Stimulated activated naive B cell treated with anti-CD40 and anti-IgM and Interleukin-4, amounts not matched to agents 10 μg/mL and 1 μg/mL and 100 μg/mL, for 72 hours (primary cell): ENCODE data around the gene CYP4F3.
"Not testable (repeated sequence)": the region's sequence is repeated elsewhere in the genome, so short reads cannot be mapped to it uniquely, and the experiment has no call there.

Experiments used
- ATAC-seq, 2 donors: fragments of 150-1000 bp; cut with Tn5 transposase; replicated peaks; 2 replicates each; pipeline ENCODE4 v1.10.0; 2021; ENCODE audit warnings: moderate library complexity in 1 of 2
- DNase-seq: peaks from one replicate; pipeline ENCODE4 v3.0.0; 2021
- H3K27ac Mint-ChIP-seq: one replicate; pipeline ENCODE4 v1.8.0; 2022; ENCODE audit warnings: mild to moderate bottlenecking, mixed read lengths
- H3K27me3 Mint-ChIP-seq, 2 donors: one replicate each; pipeline ENCODE4 v1.8.0; 2022; ENCODE audit warnings: mixed read lengths in 2 of 2
- H3K36me3 Mint-ChIP-seq, 2 donors: one replicate each; pipeline ENCODE4 v1.8.0; 2022; ENCODE audit warnings: mixed read lengths in 2 of 2, mild to moderate bottlenecking in 1 of 2
- H3K4me1 Mint-ChIP-seq, 2 donors: one replicate each; pipeline ENCODE4 v1.8.0; 2022; ENCODE audit warnings: mixed read lengths in 2 of 2, mild to moderate bottlenecking in 1 of 2
- H3K4me3 Mint-ChIP-seq, 2 donors: one replicate each; pipeline ENCODE4 v1.8.0; 2022; ENCODE audit warnings: mild to moderate bottlenecking in 2 of 2, mixed read lengths in 2 of 2, moderate library complexity in 1 of 2
- H3K9me3 Mint-ChIP-seq, 2 donors: one replicate each; pipeline ENCODE4 v1.8.0; 2022; ENCODE audit warnings: mixed read lengths in 2 of 2, mild to moderate bottlenecking in 1 of 2

CYP4F3 gene

GRCh38 chr19:15640904-15641597 is 354 bp downstream of the CYP4F3 start:
- no peak for DNase-seq
- H3K36me3 Mint-ChIP-seq = no peaks in the 10 kb centered on the region
- ATAC-seq = no peak
- H3K27ac Mint-ChIP-seq = no peak overlapping the region
- H3K27me3 Mint-ChIP-seq = peaks cover 30 to 67% of the 10 kb centered on the region in 2 donors
- peaks cover 11% of the 10 kb centered on the region in 2 donors for H3K9me3 Mint-ChIP-seq
- peaks cover 13 to 28% of the 10 kb centered on the region in 2 donors for H3K4me1 Mint-ChIP-seq
- H3K4me3 Mint-ChIP-seq = peak overlapping the region in 1 of 2 donors; percentile 39

GRCh38 chr19:15641901-15642491 is 1.3 kb downstream of the CYP4F3 start:
- Mint-ChIP-seq H3K4me1 (peaks cover 13 to 28% of the 10 kb centered on the region in 2 donors), H3K36me3 (no peaks in the 10 kb centered on the region), H3K27me3 (peaks cover 34 to 69% of the 10 kb centered on the region in 2 donors), H3K4me3 (peak overlapping the region in 1 of 2 donors; percentile 10), H3K9me3 (peaks cover 11% of the 10 kb centered on the region in 2 donors), H3K27ac (no peak overlapping the region)
- ATAC-seq (peak; percentile 92 to 93), DNase-seq (peak; percentile 64)

- no peak overlapping the region for H3K4me3 Mint-ChIP-seq
- H3K27me3 Mint-ChIP-seq = peaks cover 35 to 73% of the 10 kb centered on the region in 2 donors
- DNase-seq = no peak
- H3K27ac Mint-ChIP-seq = no peak overlapping the region
- peaks cover 11% of the 10 kb centered on the region in 2 donors for H3K9me3 Mint-ChIP-seq
- no peak for ATAC-seq
- H3K36me3 Mint-ChIP-seq = no peaks in the 10 kb centered on the region
- H3K4me1 Mint-ChIP-seq = peaks cover 13 to 28% of the 10 kb centered on the region in 2 donors
These were observed 2.1 kb downstream of the CYP4F3 start for GRCh38 chr19:15642807-15643206.

GRCh38 chr19:15643387-15643786 is 2.7 kb downstream of the CYP4F3 start:
- Mint-ChIP-seq H3K27ac (no peak overlapping the region), H3K9me3 (peaks cover 11% of the 10 kb centered on the region in 2 donors), H3K36me3 (no peaks in the 10 kb centered on the region), H3K4me1 (peaks cover 13 to 28% of the 10 kb centered on the region in 2 donors), H3K27me3 (peaks cover 35 to 73% of the 10 kb centered on the region in 2 donors), H3K4me3 (no peak overlapping the region)
- ATAC-seq (no peak), DNase-seq (no peak)

- ATAC-seq (no peak), DNase-seq (no peak)
- H3K9me3 Mint-ChIP-seq = peaks cover 11% of the 10 kb centered on the region in 2 donors
- H3K27me3 Mint-ChIP-seq = peaks cover 33 to 70% of the 10 kb centered on the region in 2 donors
- no peaks in the 10 kb centered on the region for H3K36me3 Mint-ChIP-seq
- H3K4me1 Mint-ChIP-seq = peaks cover 13 to 28% of the 10 kb centered on the region in 2 donors
- H3K27ac Mint-ChIP-seq = no peak overlapping the region
- H3K4me3 Mint-ChIP-seq = no peak overlapping the region
These were observed 3.5 kb downstream of the CYP4F3 start for GRCh38 chr19:15644066-15644741.

- DNase-seq = no peak
These were observed 4.1 kb downstream of the CYP4F3 start for GRCh38 chr19:15644816-15645215.

GRCh38 chr19:15649526-15649925 is 8.8 kb downstream of the CYP4F3 start:
- H3K27ac Mint-ChIP-seq = no peak overlapping the region
- H3K27me3 Mint-ChIP-seq = peaks cover 44 to 78% of the 10 kb centered on the region in 2 donors
- no peaks in the 10 kb centered on the region for H3K4me1 Mint-ChIP-seq
- H3K36me3 Mint-ChIP-seq = no peaks in the 10 kb centered on the region
- H3K4me3 Mint-ChIP-seq = no peak overlapping the region
- H3K9me3 Mint-ChIP-seq = peaks cover 0 to 3% of the 10 kb centered on the region in 2 donors
- ATAC-seq (no peak), DNase-seq (no peak)

More at GRCh38 chr19:15644816-15645215, 4.1 kb downstream of the CYP4F3 start:
- H3K9me3 Mint-ChIP-seq = peaks cover 11% of the 10 kb centered on the region in 2 donors
- no peaks in the 10 kb centered on the region for H3K36me3 Mint-ChIP-seq
- peaks cover 13 to 28% of the 10 kb centered on the region in 2 donors for H3K4me1 Mint-ChIP-seq
- no peak for ATAC-seq
- peaks cover 29 to 64% of the 10 kb centered on the region in 2 donors for H3K27me3 Mint-ChIP-seq
- H3K27ac Mint-ChIP-seq = no peak overlapping the region
- H3K4me3 Mint-ChIP-seq = no peak overlapping the region

- not testable (repeated sequence) for H3K27ac Mint-ChIP-seq
These were observed 9.4 kb downstream of the CYP4F3 start for GRCh38 chr19:15650123-15650522.

GRCh38 chr19:15651791-15652190 is 11.1 kb downstream of the CYP4F3 start:
- no peaks in the 10 kb centered on the region for H3K36me3 Mint-ChIP-seq
- H3K27ac Mint-ChIP-seq = no peak overlapping the region
- peaks cover 39 to 76% of the 10 kb centered on the region in 2 donors for H3K27me3 Mint-ChIP-seq
- DNase-seq (no peak), ATAC-seq (no peak)
- H3K4me1 Mint-ChIP-seq = no peaks in the 10 kb centered on the region
- no peak overlapping the region for H3K4me3 Mint-ChIP-seq
- peaks cover 0 to 3% of the 10 kb centered on the region in 2 donors for H3K9me3 Mint-ChIP-seq

More at GRCh38 chr19:15650123-15650522, 9.4 kb downstream of the CYP4F3 start:
- not testable (repeated sequence) for H3K4me1 Mint-ChIP-seq, H3K4me3 Mint-ChIP-seq, H3K36me3 Mint-ChIP-seq, H3K9me3 Mint-ChIP-seq, ATAC-seq, DNase-seq
- H3K27me3 Mint-ChIP-seq = peaks cover 45 to 78% of the 10 kb centered on the region in 2 donors

GRCh38 chr19:15652559-15653278 is 12.0 kb downstream of the CYP4F3 start:
- Mint-ChIP-seq H3K4me3 (no peak overlapping the region), H3K4me1 (no peaks in the 10 kb centered on the region), H3K36me3 (no peaks in the 10 kb centered on the region), H3K27me3 (peaks cover 36 to 71% of the 10 kb centered on the region in 2 donors), H3K27ac (no peak overlapping the region), H3K9me3 (peaks cover 0 to 3% of the 10 kb centered on the region in 2 donors)
- ATAC-seq (no peak), DNase-seq (no peak)

- no peak overlapping the region for H3K27ac Mint-ChIP-seq
- no peaks in the 10 kb centered on the region for H3K4me1 Mint-ChIP-seq
- H3K4me3 Mint-ChIP-seq = no peak overlapping the region
- peaks cover 0 to 2% of the 10 kb centered on the region in 2 donors for H3K9me3 Mint-ChIP-seq
- ATAC-seq = no peak
- peaks cover 26 to 63% of the 10 kb centered on the region in 2 donors for H3K27me3 Mint-ChIP-seq
- no peak for DNase-seq
- H3K36me3 Mint-ChIP-seq = no peaks in the 10 kb centered on the region
These were observed 15.8 kb downstream of the CYP4F3 start for GRCh38 chr19:15656467-15656866.

GRCh38 chr19:15663247-15663646 is 22.6 kb downstream of the CYP4F3 start:
- Mint-ChIP-seq H3K4me1 (no peaks in the 10 kb centered on the region), H3K36me3 (no peaks in the 10 kb centered on the region), H3K9me3 (peaks cover 0 to 2% of the 10 kb centered on the region in 2 donors), H3K4me3 (no peak overlapping the region), H3K27ac (no peak overlapping the region), H3K27me3 (peaks cover 22 to 37% of the 10 kb centered on the region in 2 donors)
- DNase-seq (no peak), ATAC-seq (no peak)

GRCh38 chr19:15666186-15666585 is 25.5 kb downstream of the CYP4F3 start:
- ATAC-seq (no peak), DNase-seq (no peak)

GRCh38 chr19:15666883-15667282 is 26.2 kb downstream of the CYP4F3 start:
- Mint-ChIP-seq H3K27me3 (peaks cover 15 to 28% of the 10 kb centered on the region in 2 donors), H3K36me3 (no peaks in the 10 kb centered on the region)

More at GRCh38 chr19:15666186-15666585, 25.5 kb downstream of the CYP4F3 start:
- Mint-ChIP-seq H3K27ac (no peak overlapping the region), H3K9me3 (peaks cover 0 to 2% of the 10 kb centered on the region in 2 donors), H3K36me3 (no peaks in the 10 kb centered on the region), H3K27me3 (peaks cover 19 to 28% of the 10 kb centered on the region in 2 donors), H3K4me3 (no peak overlapping the region), H3K4me1 (no peaks in the 10 kb centered on the region)

More at GRCh38 chr19:15666883-15667282, 26.2 kb downstream of the CYP4F3 start:
- H3K4me1 Mint-ChIP-seq = no peaks in the 10 kb centered on the region
- no peak for DNase-seq
- no peak for ATAC-seq
- no peak overlapping the region for H3K27ac Mint-ChIP-seq
- H3K4me3 Mint-ChIP-seq = no peak overlapping the region
- peaks cover 0 to 2% of the 10 kb centered on the region in 2 donors for H3K9me3 Mint-ChIP-seq
